Measurements from ENCODE around the gene ZNF227. TPM values are rescaled to one million over a fixed set of nuclear protein-coding genes. Genes with fewer than 3 reads are reported as not detected.
A peak's percentile ranks its signal among the peaks of the same experiment; 100 is the strongest.
"Not testable (repeated sequence)": the region's sequence is repeated elsewhere in the genome, so short reads cannot be mapped to it uniquely, and the experiment has no call there.

ZNF227 gene
- total RNA-seq, 2 experiments from 2014 or later = 28.6 to 29.4 TPM

DNA sequence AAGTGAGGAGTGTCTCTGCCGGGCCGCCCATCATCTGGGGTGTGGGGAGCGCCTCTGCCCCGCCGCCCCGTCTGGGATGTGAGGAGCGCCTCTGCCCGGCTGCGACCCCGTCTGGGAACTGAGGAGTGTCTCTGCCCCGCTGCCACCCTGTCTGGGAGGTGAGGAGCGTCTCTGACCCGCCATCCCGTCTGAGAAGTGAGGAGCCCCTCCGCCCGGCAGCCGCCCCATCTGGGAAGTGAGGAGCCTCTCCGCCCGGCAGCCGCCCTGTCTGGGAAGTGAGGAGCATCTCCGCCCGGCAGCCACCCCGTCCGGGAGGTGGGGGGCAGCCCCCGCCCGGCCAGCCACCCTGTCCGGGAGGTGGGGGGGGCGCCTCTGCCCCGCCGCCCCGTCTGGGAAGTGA is 8.5 kb upstream of the ZNF227 start:
- H3K27ac Mint-ChIP-seq, DNase-seq, H3K4me3 Mint-ChIP-seq, ATAC-seq, H3K27me3 Mint-ChIP-seq, CTCF ChIA-PET: not testable (repeated sequence)
- peaks cover 18% of the 10 kb centered on the region for H3K9me3 Mint-ChIP-seq (ENCODE audit: low read depth)
- peaks cover 11% of the 10 kb centered on the region for H3K4me1 Mint-ChIP-seq
- H3K36me3 Mint-ChIP-seq = peaks cover 15% of the 10 kb centered on the region

- DNase-seq (no peak), ATAC-seq (no peak)
- Mint-ChIP-seq H3K9me3 (ENCODE audit: low read depth) (peaks cover 13% of the 10 kb centered on the region), H3K27me3 (no peaks in the 10 kb centered on the region), H3K4me1 (peaks cover 11% of the 10 kb centered on the region), H3K4me3 (no peak overlapping the region), H3K36me3 (peaks cover 16% of the 10 kb centered on the region), H3K27ac (no peak overlapping the region)
- CTCF ChIA-PET = no interaction called here
Measured at GRCh38 chr19:44204772-44205171, 7.6 kb upstream of the ZNF227 start.

- Mint-ChIP-seq H3K27me3 (no peaks in the 10 kb centered on the region), H3K4me3 (peak overlapping the region; percentile 92), H3K9me3 (ENCODE audit: low read depth) (peaks cover 13% of the 10 kb centered on the region), H3K4me1 (peaks cover 12% of the 10 kb centered on the region), H3K27ac (peak overlapping the region; percentile 85), H3K36me3 (peaks cover 24% of the 10 kb centered on the region)
- CTCF ChIA-PET = interaction anchor here (0.9 to 1.4 kb wide), 4 partner anchors 42 to 112 kb away, joined by 3 to 4 read pairs (median 4); partner anchors contain the start of genes ZNF226 and ZNF235
- DNase-seq (peak; percentile 88), ATAC-seq (peak; percentile 97)
Measured at GRCh38 chr19:44207126-44207803, 5.1 kb upstream of the ZNF227 start.

GRCh38 chr19:44212866-44213346 is 574 bp downstream of the ZNF227 start:
- DNase-seq (no peak), ATAC-seq (peak; percentile 38)
- peaks cover 7% of the 10 kb centered on the region for H3K9me3 Mint-ChIP-seq (ENCODE audit: low read depth)
- no peaks in the 10 kb centered on the region for H3K27me3 Mint-ChIP-seq
- CTCF ChIA-PET = interaction anchor here (0.7 to 1.0 kb wide), 2 partner anchors 48 to 403 kb away, joined by 3 to 4 read pairs; partner anchors contain the start of gene ZNF226
- H3K4me3 Mint-ChIP-seq = peak overlapping the region; percentile 78
- peaks cover 49% of the 10 kb centered on the region for H3K36me3 Mint-ChIP-seq
- peak overlapping the region; percentile 82 for H3K27ac Mint-ChIP-seq
- peaks cover 21% of the 10 kb centered on the region for H3K4me1 Mint-ChIP-seq

DNA sequence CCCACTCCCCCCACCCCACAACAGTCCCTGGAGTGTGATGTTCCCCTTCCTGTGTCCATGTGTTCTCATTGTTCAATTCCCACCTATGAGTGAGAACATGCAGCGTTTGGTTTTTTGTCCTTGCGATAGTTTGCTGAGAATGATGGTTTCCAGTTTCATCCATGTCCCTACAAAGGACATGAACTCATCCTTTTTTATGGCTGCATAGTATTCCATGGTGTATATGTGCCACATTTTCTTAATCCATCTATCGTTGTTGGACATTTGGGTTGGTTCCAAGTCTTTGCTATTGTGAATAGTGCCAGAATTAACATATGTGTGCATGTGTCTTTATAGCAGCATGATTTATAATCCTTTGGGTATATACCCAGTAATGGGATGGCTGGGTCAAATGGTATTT is 7.6 kb downstream of the ZNF227 start:
- CTCF ChIA-PET, DNase-seq, H3K4me3 Mint-ChIP-seq, H3K27me3 Mint-ChIP-seq, ATAC-seq, H3K4me1 Mint-ChIP-seq, H3K27ac Mint-ChIP-seq: not testable (repeated sequence)
- Mint-ChIP-seq H3K9me3 (ENCODE audit: low read depth) (peaks cover 16% of the 10 kb centered on the region), H3K36me3 (peaks cover 66% of the 10 kb centered on the region)

GRCh38 chr19:44220761-44221160 is 8.4 kb downstream of the ZNF227 start:
- H3K27ac Mint-ChIP-seq, H3K4me3 Mint-ChIP-seq, CTCF ChIA-PET, ATAC-seq, H3K4me1 Mint-ChIP-seq, H3K27me3 Mint-ChIP-seq, DNase-seq: not testable (repeated sequence)
- Mint-ChIP-seq H3K36me3 (peaks cover 65% of the 10 kb centered on the region), H3K9me3 (ENCODE audit: low read depth) (peaks cover 16% of the 10 kb centered on the region)

- CTCF ChIA-PET, DNase-seq, H3K27me3 Mint-ChIP-seq, H3K4me1 Mint-ChIP-seq, ATAC-seq, H3K27ac Mint-ChIP-seq, H3K4me3 Mint-ChIP-seq: not testable (repeated sequence)
- peaks cover 16% of the 10 kb centered on the region for H3K9me3 Mint-ChIP-seq (ENCODE audit: low read depth)
- H3K36me3 Mint-ChIP-seq = peaks cover 66% of the 10 kb centered on the region
Measured at GRCh38 chr19:44221291-44221690, 9.0 kb downstream of the ZNF227 start.

DNA sequence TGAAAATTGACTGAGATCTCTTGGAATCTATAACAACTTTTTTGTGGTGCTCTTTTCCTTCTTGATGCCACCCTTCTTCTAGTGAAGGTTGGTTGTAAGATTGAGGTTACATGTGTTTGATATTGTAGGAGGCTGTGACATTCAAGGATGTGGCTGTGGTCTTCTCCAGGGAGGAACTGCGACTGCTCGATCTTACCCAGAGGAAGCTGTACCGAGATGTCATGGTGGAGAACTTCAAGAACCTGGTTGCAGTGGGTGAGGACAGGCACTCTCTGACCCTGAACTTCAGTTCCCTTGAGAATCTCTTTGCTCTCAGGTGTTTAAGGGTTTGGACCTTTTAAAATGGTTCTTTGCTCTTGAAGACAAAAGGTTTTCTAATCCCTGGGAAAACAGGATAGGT is 16.0 kb downstream of the ZNF227 start:
- Mint-ChIP-seq H3K27ac (no peak overlapping the region), H3K27me3 (no peaks in the 10 kb centered on the region), H3K9me3 (ENCODE audit: low read depth) (peaks cover 19% of the 10 kb centered on the region), H3K36me3 (peaks cover 85% of the 10 kb centered on the region), H3K4me1 (no peaks in the 10 kb centered on the region), H3K4me3 (no peak overlapping the region)
- DNase-seq (no peak), ATAC-seq (no peak)
- CTCF ChIA-PET = no interaction called here

- CTCF ChIA-PET = no interaction called here
- no peak for ATAC-seq
- peaks cover 41% of the 10 kb centered on the region for H3K9me3 Mint-ChIP-seq (ENCODE audit: low read depth)
- H3K4me1 Mint-ChIP-seq = no peaks in the 10 kb centered on the region
- H3K36me3 Mint-ChIP-seq = peaks cover 95% of the 10 kb centered on the region
- no peaks in the 10 kb centered on the region for H3K27me3 Mint-ChIP-seq
- H3K27ac Mint-ChIP-seq = no peak overlapping the region
- DNase-seq = no peak
- H3K4me3 Mint-ChIP-seq = no peak overlapping the region
Measured at GRCh38 chr19:44232867-44233266, 20.5 kb downstream of the ZNF227 start.

DNA sequence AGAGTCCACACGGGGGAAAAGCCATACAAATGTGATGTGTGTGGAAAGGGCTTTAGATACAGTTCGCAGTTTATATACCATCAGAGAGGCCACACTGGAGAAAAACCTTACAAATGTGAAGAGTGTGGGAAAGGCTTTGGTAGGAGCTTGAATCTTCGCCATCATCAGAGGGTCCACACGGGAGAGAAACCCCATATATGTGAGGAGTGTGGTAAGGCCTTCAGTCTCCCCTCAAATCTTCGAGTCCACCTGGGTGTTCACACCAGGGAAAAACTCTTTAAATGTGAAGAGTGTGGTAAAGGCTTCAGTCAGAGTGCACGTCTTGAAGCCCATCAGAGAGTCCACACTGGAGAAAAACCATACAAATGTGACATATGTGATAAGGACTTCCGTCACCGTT is 24.1 kb downstream of the ZNF227 start:
- H3K4me1 Mint-ChIP-seq = no peaks in the 10 kb centered on the region
- peaks cover 42% of the 10 kb centered on the region for H3K9me3 Mint-ChIP-seq (ENCODE audit: low read depth)
- no peak overlapping the region for H3K4me3 Mint-ChIP-seq
- ATAC-seq = no peak
- no peak for DNase-seq
- H3K27ac Mint-ChIP-seq = no peak overlapping the region
- no peaks in the 10 kb centered on the region for H3K27me3 Mint-ChIP-seq
- H3K36me3 Mint-ChIP-seq = peaks cover 75% of the 10 kb centered on the region
- CTCF ChIA-PET = no interaction called here

DNA sequence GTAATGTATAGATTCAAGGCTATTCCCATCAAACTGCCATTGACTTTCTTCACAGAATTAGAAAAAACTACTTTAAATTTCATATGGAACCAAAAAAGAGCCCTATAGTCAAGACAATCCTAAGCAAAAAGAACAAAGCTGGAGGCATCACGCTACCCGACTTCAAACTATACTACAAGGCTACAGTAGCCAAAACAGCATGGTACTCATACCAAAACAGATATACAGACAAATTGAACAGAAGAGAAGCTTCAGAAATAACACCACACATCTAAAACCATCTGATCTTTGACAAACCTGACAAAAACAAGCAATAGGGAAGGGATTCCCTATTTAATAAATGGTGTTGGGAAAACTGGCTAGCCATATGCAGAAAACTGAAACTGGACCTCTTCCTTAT is 40.0 kb downstream of the ZNF227 start:
- CTCF ChIA-PET, DNase-seq, H3K4me3 Mint-ChIP-seq, ATAC-seq, H3K4me1 Mint-ChIP-seq, H3K27me3 Mint-ChIP-seq, H3K27ac Mint-ChIP-seq: not testable (repeated sequence)
- Mint-ChIP-seq H3K36me3 (peaks cover 36% of the 10 kb centered on the region), H3K9me3 (ENCODE audit: low read depth) (peaks cover 49% of the 10 kb centered on the region)

- Mint-ChIP-seq H3K36me3 (peaks cover 36% of the 10 kb centered on the region), H3K9me3 (ENCODE audit: low read depth) (peaks cover 54% of the 10 kb centered on the region)
- DNase-seq, H3K4me1 Mint-ChIP-seq, ATAC-seq, H3K4me3 Mint-ChIP-seq, CTCF ChIA-PET, H3K27ac Mint-ChIP-seq, H3K27me3 Mint-ChIP-seq: not testable (repeated sequence)
Measured at GRCh38 chr19:44253392-44253791, 41.1 kb downstream of the ZNF227 start.

- CTCF ChIA-PET = no interaction called here
- no peak overlapping the region for H3K4me3 Mint-ChIP-seq
- peaks cover 52% of the 10 kb centered on the region for H3K9me3 Mint-ChIP-seq (ENCODE audit: low read depth)
- H3K27me3 Mint-ChIP-seq = no peaks in the 10 kb centered on the region
- DNase-seq = no peak
- ATAC-seq = no peak
- H3K27ac Mint-ChIP-seq = no peak overlapping the region
- H3K36me3 Mint-ChIP-seq = peaks cover 34% of the 10 kb centered on the region
- peaks cover 2% of the 10 kb centered on the region for H3K4me1 Mint-ChIP-seq
Measured at GRCh38 chr19:44254496-44254895, 42.2 kb downstream of the ZNF227 start.

GRCh38 chr19:44255705-44256411 is 43.5 kb downstream of the ZNF227 start:
- H3K4me3 Mint-ChIP-seq = no peak overlapping the region
- CTCF ChIA-PET = no interaction called here
- no peak for ATAC-seq
- no peak for DNase-seq
- peaks cover 29% of the 10 kb centered on the region for H3K36me3 Mint-ChIP-seq
- H3K27ac Mint-ChIP-seq = no peak overlapping the region
- peaks cover 43% of the 10 kb centered on the region for H3K9me3 Mint-ChIP-seq (ENCODE audit: low read depth)
- no peaks in the 10 kb centered on the region for H3K27me3 Mint-ChIP-seq
- H3K4me1 Mint-ChIP-seq = peaks cover 12% of the 10 kb centered on the region

Measured in activated CD8-positive, alpha-beta memory T cell treated with anti-CD3 and anti-CD28 coated beads, Interleukin-2, amount 10 ng/mL, durations not matched to agents 7 days and 5 days (primary cell).